ENCODE results near the gene INSRR.

INSRR gene

GRCh38 chr1:156849151-156849496, 9.8 kb downstream of the INSRR start:
- H3K9me3 ChIP-seq, result no peaks in the 10 kb centered on the region
- peaks cover 0 to 81% of the 10 kb centered on the region in 2 donors for H3K27me3 ChIP-seq
- intact Hi-C loops (cut with DNase I; ENCODE audit: low total_unique reads), result no loop called here
- H3K4me1 ChIP-seq, result peaks cover 0 to 24% (median 9%) of the 10 kb centered on the region in 4 donors
- H3K4me3 ChIP-seq, result no peak overlapping the region
- no peaks in the 10 kb centered on the region for H3K36me3 ChIP-seq
- no peak for TF ChIP-seq CTCF (IDR thresholded peaks at IDR 0.05)
- no peak overlapping the region for H3K27ac ChIP-seq
- DNase-seq, result no peak

- H3K27ac ChIP-seq, result no peak overlapping the region
- no peaks in the 10 kb centered on the region for H3K36me3 ChIP-seq
- H3K4me3 ChIP-seq, result no peak overlapping the region
- no peaks in the 10 kb centered on the region for H3K9me3 ChIP-seq
- TF ChIP-seq CTCF (IDR thresholded peaks at IDR 0.05), result no peak
- H3K4me1 ChIP-seq, result peaks cover 0 to 24% (median 9%) of the 10 kb centered on the region in 4 donors
- H3K27me3 ChIP-seq, result peaks cover 0 to 81% of the 10 kb centered on the region in 2 donors
- intact Hi-C loops (cut with DNase I; ENCODE audit: low total_unique reads), result no loop called here
- no peak for DNase-seq
Measured at GRCh38 chr1:156848461-156849150, 10.3 kb downstream of the INSRR start.

- Histone ChIP-seq H3K9me3 (no peaks in the 10 kb centered on the region), H3K27ac (no peak overlapping the region), H3K36me3 (no peaks in the 10 kb centered on the region), H3K4me1 (peaks cover 0 to 24% (median 9%) of the 10 kb centered on the region in 4 donors), H3K27me3 (peaks cover 0 to 87% of the 10 kb centered on the region in 2 donors), H3K4me3 (no peak overlapping the region)
- intact Hi-C loops (cut with DNase I; ENCODE audit: low total_unique reads), result no loop called here
- TF ChIP-seq CTCF (IDR thresholded peaks at IDR 0.05), result no peak
- no peak for DNase-seq
Measured at GRCh38 chr1:156847591-156848460, 11.1 kb downstream of the INSRR start.

DNA sequence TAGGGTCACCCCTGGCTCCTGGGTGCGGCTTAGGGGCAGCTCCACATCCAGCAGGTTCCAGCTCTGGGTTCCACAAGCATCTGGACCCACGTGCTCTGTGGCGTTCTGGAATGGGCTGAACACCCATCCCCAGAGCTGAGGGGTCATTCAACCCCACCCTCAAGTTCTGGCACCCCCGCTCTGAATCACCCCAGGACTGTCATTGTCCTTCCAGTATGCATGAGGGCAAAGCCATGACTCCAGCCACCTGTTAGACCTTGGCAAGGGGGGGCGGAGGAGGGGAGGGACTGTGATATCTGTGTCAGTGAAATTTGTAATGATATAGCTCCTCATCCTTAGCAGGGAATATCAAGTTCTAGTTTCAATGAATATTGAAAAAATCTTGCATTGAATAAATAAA, 12.3 kb downstream of the INSRR start:
- no peaks in the 10 kb centered on the region for H3K9me3 ChIP-seq
- intact Hi-C loops (cut with DNase I; ENCODE audit: low total_unique reads), result no loop called here
- H3K36me3 ChIP-seq, result no peaks in the 10 kb centered on the region
- peaks cover 0 to 16% (median 9%) of the 10 kb centered on the region in 4 donors for H3K4me1 ChIP-seq
- H3K27me3 ChIP-seq, result peaks cover 0 to 88% of the 10 kb centered on the region in 2 donors
- DNase-seq, result no peak
- H3K4me3 ChIP-seq, result no peak overlapping the region
- no peak overlapping the region for H3K27ac ChIP-seq
- TF ChIP-seq CTCF (IDR thresholded peaks at IDR 0.05), result no peak

- H3K4me3 ChIP-seq, result no peak overlapping the region
Measured at GRCh38 chr1:156845953-156846545, 12.9 kb downstream of the INSRR start.

More at GRCh38 chr1:156845953-156846545, 12.9 kb downstream of the INSRR start:
- Histone ChIP-seq H3K9me3 (no peaks in the 10 kb centered on the region), H3K27ac (no peak overlapping the region), H3K36me3 (no peaks in the 10 kb centered on the region), H3K4me1 (peaks cover 0 to 16% (median 9%) of the 10 kb centered on the region in 4 donors), H3K27me3 (peaks cover 0 to 88% of the 10 kb centered on the region in 2 donors)
- DNase-seq, result no peak
- no peak for TF ChIP-seq CTCF (IDR thresholded peaks at IDR 0.05)
- intact Hi-C loops (cut with DNase I; ENCODE audit: low total_unique reads), result no loop called here

Data from tibial artery (tissue), 4 donors.